ENCODE results near the gene UST.
A peak's percentile ranks its signal among the peaks of the same experiment; 100 is the strongest.

UST gene

DNA sequence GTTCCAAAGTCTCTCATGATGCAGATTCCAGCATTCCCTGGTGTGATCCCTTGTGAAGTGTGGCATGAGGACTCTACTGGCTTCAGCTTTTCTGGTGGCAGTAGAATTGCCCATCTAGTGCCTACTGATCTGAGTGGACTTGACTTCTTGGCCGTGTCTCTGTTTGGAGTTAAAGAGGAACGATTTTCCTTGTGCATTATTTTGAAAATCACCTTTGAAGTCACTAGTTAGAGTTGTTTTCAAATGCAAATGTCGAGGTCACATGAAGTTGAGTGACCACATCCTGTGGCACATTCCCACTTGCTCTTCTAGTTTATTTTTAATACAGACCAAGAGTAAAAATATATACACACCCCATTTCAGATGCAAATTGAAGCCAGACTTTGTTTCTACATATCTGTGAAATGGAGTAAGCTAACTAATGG is 300.0 kb downstream of the UST start:
- no peak for FAIRE-seq

DNA sequence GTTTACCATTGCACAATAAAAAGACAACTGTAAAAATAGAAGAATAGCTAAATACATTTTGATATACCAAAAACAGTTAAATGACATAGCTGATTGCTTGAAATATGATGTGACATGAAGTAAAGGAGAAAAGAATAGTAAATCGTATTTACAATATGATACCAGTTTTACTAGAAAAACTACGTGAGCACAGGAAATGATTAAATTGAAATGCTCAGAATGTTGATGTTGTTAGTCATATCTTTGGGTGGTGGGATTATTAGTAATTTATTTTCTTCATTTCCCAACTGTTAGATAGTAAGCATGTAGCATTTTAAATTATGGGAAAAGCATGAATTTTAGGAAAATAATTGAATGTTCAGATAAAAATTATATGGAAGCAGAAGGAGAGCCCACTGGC is 302.4 kb downstream of the UST start:
- FAIRE-seq: no peak

DNA sequence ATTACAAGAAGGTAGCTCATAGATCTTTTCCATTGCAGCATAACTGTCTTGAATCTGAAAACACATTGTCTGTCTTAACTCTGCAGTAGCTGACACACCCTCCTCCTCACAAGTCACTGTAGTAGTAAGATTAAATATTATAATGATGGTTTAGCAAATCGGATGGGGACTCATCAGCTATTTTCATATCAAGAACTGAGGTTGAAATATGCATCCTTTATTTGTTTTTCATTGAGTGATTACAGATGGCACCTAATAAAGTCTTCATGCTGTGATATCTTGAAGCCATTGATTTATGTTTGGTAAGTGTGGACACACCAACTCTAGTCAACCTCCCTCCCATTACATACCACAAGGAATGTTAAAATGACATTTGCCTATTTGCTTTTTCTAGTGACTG is 303.3 kb downstream of the UST start:
- no peak for FAIRE-seq

DNA sequence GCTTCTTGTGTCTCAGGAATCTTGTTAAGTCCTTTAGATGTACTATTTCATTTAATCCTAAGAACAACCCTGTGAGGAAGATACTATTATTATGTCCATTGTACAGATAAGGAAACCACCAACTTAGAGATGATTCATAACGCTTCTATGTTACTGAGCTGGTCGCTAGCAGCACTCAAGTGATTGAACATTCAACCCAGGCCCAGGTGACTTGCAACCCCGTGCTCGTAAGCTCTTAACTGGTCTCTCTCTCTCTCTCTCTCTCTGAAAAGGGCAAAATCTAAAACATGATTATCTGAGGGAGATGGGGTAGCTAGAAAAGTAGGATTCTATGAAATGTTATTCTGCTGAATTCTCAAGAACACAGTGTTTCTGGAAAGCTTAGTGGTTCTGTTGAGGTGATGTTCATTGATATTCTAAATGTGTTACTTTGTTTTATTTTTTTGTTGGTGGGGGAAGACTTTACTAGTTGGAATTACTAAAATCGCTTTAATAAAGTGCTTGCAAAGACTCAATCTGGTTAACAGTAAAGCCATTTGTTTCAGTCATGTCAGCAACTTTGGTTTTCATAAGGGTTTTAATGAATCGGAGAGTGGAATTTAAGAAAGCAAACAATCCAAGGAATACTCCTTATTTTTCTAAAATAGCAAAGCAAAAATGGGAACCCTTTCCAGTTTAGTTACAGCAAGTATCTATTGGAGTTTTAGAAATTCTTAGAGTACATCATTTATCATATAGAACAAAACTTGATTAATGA is 305.7 kb downstream of the UST start:
- peak; percentile 48 for FAIRE-seq

DNA sequence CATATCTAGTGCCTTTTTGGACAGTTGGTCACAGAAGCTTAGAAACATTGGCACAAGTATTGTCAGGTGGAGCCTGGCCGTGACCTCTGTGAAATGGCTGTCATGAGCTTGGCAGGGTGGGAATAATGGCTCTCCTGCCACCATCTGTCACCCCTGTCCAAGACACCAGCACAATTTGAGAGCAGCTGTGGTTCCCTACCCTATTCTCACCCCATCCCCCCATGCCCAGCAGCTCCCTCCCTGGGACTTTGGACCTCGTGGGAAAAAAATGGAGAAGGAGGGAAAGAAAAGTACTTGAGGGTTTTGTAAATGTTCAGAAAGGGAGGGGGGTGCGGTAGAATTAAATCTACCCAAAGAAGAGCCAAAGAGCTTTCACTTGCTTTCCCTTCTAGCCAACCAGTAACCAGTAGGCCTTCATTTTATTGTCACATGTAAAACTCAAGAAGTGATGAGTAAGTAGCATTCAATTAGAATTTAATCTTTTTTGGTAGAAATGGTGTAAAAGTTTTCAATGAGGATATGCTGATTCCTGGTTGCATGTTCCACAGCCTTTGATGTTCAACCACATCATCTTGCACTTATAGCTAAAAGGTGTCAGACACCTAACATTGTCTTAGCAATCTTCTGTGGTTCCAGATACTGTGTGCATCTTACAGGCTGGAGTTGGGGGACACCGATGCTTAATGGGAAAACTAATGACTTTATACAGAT is 307.2 kb downstream of the UST start:
- FAIRE-seq: no peak

DNA sequence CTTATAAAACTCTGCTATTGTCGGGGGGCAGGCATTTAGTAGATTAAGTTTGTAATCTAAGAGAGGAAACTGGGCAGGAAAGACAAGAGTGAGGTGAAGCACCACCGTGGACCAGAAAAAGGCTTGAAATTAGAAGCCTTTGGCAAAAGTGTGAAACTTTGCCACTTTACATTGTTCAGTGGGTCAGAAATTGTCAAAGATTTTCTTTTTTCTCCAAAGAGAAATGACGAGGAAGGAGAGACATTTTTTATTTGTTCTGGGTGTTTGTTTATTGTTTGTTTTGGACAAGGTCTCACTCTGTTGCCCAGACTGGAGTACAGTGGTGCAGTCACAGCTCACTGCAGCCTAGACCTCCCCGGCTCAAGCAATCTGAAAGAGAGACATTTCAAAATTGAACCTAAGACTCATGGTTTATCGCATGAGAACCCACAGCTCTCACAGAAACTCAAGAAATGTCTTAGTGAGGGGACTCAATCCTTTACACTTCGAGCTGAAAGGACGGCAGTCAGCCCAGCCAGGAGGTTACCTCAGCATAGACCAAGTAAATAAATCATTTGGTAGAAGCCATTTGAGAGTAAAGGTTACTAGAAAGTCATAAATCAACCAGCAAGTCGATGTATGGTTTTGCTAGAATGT is 307.8 kb downstream of the UST start:
- no peak for FAIRE-seq

DNA sequence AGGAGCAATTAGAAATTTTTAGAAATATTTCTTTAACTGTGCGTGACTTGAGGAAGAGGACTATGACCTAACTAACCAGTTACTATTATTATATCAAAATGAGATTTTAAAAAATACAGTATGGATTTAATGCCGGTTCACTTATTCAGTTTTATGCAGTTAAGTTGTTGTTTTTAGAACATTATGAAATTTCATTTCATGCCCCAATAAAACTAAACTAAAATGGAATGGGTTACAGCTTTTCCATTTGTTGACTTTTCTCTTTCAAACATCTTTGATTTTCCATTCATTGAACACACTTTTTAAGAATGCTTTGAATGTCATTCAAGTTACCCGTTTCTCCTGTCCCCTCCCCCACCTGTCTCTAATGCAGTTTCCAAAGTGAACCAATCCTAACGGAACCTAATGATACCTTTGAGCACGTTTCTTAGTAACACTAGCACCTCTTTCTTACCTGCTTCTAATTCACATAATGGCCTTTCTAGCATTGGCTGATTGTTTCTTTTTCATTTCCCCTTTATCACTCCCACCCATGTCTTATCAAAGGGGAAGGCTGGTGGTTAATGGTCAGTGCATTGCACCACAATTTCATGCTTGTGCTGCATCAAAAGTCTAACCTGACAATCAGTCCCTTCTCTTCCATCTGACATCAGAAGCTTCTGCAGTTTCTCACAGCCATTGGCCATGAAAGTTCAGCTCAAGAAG is 308.5 kb downstream of the UST start:
- FAIRE-seq: no peak

DNA sequence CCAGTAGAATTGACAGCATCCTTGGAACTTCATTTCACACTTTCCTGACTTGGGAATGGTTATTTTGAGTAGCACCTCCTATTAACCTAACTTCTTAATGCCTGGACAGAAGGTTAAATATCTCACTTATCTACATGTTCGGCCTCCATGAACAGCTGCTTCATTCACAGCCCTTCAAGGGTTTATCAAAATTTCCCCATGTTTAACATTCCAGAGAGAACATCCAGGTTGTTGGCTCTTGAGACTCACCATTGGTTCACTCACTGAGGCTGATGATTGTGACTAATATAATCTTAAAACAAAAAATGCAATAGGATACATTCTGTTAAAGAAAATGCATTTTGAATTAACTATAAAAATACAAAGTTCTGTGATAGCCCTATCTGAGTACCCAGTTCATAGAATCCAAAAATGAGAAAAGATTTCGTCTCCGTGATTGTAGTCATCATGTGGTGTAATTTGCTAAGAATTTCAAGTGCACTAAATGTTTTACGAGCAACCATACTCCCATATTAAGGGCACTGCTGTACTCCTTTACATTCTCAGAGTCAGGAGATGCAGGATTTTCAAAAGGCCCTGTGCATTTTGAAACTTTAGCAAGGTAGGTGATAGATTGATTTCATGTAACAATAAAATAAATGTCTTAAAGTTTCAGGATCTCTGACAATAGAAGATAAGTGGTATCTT is 310.1 kb downstream of the UST start:
- no peak for FAIRE-seq

DNA sequence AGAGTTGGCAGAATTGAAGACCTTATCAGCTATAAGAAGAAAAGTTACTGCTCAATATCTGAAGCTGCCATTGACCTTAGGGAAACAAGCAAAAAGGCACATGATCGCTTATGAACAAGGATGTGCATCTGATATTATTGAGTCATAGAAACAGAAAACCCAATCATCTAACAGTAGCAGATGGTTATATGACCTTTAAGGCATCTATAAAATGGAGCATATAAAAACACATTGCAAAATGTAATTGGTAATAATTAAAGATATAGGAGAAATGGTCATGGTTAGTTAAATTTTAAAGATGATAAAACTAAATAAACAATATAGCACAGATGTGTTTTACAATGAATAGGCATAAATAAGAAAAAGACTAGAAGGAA is 310.6 kb downstream of the UST start:
- FAIRE-seq: no peak

DNA sequence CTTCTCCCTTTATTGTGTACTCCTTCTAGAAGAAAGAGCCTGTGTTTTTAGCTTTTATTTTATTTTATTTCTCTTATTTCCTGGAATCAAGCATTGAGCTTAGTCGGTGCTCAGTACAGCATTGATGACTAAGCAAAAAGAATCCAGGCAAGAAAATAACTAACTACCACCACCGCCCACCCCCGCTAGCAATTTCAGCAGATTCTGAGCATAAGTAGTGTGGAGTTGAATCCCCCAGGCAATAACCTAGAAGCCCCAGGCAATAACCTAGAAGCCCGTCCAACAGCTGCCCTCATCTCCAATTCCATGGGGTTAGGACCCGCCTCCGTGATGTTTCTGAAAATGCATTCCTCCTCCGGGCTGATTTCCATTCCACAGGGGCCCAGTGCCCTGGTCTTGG is 312.7 kb downstream of the UST start:
- FAIRE-seq: no peak

DNA sequence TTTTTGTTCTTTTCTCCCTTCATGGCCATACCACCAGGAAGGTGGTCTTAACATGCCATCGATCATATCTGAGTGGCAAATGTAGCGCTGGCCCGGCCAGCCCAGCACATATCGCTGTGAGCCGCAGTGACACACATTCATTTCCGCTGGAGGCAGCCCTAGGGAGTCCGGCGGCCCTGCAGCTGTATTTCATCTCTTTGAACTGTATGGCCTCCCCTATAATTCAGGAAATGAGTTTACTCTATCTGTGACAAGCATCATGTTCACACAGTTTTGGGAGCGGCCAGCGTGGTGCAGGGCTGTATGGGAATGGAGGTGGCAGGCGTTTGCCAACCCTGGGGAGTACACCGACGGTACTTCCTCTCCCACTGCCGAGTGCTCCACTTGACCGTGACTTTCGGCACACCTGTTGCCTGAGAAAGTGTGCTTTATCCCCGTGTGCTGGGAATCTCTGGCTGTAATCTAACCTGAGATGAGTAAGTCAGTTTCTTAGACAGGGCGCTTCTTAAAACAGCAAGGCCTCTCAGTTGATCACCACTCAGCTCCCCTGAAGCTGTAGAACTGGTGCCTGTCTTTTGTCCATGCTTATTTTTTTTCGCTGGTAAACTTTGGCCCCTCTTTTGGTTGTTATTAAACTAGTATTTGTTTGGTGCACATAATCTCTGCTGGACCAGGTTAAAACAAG is 313.6 kb downstream of the UST start:
- no peak for FAIRE-seq

DNA sequence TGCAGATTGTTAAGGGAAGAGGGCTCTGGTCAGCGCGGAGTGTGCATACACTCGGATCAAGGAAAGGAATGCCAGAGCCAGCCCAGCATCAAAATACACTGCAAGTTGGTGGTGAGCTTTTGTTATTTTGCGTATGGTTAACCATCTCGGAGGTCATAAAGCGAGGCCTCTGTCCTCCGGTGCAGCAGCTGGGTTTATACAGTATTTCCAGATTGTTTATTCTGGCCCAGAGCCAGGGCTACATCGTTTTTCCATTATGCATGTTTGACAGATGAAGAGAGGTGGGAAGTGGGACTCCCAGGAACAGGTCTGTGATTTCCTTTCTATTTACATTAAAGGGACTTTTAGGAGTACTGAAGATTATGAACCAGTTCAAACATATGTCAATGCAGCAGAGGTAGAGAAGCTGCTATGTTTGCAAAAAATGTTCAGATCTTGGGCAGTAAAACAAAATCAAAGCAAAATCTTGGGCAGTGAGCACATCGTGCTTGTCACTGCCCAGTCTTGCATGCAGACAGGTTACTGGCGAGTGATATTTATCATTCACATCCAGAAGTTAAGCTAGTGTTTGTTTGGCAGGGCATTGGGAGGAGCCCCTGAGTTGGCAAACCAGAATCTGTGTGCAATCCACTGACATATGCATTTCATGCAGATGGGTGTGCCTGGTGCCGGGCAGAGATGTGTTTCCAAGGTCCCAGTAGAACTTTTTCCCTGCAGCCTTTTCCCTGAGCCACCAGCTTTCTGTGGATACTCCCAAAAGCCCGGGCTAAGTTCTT is 314.3 kb downstream of the UST start:
- FAIRE-seq: no peak

DNA sequence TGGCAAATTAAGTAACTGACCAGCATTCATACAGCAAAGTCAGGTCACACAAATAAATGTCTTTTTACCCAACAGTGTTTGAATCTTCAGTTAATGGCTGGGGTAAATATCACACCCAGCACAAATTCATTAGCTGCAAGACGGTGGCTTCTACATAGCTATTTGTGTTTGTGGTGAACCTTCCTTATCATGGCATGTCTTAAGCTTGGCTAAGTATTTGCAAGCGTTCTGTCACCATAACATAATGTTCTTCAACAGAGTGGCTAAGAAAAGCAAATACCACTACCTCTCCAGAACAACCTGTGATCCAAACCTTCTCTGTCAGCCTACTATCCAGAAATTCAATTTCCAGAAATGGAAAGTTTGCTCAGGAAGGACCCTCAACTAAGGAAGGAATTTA is 315.1 kb downstream of the UST start:
- FAIRE-seq: no peak

DNA sequence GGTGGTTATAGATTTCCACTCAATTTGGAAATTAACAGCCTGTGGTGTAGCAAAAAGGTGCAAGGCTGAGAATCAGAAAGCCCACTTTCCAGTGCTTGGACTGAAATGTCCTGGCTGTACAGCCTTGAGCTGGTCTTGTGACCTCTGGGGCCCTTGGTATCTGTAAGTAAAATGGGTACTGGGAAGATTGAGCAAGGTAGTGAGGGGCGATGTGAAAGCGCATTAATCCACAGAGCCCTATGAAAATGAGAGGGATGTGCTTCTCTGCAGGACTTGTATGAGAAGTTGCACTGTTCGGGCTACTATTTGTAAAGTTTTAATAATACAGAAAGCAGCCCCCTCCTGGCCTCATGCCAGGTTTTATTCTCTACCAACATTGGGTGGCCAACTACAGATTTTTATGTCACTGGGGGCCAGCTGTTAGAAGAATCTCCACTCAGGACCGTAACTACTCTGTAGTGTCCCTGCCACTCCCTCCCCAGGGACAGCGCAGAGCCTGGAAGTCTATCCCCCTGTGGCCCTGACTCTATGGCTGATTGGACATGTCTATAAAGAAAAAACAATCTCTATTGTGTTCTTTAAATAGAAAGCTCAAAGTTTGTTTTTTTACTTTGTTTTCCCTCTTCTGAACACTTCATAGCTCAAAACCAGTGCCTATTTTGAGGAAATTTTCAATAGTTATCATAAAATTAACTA is 316.0 kb downstream of the UST start:
- FAIRE-seq: no peak

DNA sequence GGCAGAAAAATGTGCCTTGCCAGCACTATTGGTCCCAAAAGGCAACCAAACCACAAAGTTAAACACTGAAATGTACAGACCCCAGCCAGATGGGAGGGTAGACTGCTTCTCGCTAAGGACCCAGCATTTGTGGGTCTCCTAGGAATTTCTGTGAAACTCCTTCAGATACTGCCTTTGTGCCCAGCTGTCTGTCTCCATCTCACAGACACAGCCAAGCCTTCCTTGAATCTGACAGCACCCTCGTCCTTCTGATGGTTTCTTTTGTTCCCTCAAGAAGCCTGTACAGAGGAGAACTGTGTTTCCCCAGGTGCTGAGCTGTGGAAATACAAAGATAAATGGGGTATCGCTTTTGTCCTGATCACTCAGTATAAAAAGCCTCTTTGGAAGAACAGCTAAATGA is 316.6 kb downstream of the UST start:
- FAIRE-seq: no peak

DNA sequence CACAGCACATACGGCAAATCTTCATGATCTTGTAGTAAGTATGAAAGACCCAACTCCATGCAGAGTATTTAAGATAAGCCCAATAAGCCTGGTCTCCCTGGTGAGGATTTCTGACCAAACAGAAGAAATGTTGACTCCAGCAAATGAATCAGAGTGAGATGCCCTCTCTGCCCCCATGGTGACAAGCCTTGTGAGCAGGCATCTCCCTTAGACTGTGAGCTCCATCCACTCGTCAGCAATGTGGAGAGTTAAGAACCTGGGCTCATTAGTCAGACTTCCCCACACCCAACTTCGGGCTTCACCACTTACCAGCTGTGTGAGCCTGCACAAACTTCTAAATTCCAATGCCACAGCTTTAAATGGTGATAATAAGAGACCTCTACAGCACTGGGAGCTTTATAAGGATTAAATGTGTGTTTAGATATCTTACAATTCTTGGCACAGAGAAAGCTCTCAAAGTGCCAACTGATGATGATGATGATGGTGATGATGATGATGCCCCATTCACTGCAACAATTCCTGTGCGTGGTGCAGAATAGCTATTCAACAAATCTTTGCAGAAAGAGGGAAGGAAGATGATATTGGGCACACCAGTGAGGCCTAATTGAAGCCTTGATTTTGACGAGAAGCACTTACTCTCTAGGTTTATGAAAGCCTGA is 317.3 kb downstream of the UST start:
- no peak for FAIRE-seq

DNA sequence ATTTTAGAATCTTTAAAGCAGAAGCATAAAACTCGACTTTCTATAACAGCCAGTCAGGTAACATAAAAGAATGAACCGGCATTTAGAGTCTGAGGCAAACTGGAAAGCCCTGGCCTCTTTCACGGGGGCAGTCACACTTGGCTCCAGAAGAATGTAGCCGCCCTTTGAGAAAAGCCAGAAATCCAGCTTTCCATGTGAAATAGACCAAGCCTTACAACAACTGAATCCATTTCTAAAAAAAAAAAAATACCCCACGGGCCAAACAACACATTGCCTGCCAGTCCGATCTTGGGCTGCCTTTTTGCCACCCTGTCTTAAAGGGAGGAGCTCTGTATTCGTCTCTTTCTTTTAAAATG is 317.8 kb downstream of the UST start:
- FAIRE-seq: no peak

DNA sequence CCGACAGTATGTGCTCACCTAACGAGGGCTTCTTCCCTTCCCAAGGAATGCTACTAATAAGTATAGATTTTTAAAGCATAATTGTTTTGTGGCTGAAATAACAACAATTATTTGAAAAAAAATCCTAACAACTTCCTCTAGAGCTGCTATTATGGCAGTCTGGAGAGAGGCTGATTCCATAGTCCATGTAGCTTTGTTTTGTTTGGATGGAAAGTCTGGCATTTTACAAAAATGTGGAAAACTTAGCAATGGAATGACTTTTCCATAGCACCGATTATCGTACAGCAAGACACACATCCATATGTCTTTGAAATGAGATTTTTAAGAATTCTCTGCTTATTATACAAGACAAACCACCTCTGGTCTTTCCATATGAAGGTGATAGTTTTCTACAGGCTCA is 318.3 kb downstream of the UST start:
- no peak for FAIRE-seq

DNA sequence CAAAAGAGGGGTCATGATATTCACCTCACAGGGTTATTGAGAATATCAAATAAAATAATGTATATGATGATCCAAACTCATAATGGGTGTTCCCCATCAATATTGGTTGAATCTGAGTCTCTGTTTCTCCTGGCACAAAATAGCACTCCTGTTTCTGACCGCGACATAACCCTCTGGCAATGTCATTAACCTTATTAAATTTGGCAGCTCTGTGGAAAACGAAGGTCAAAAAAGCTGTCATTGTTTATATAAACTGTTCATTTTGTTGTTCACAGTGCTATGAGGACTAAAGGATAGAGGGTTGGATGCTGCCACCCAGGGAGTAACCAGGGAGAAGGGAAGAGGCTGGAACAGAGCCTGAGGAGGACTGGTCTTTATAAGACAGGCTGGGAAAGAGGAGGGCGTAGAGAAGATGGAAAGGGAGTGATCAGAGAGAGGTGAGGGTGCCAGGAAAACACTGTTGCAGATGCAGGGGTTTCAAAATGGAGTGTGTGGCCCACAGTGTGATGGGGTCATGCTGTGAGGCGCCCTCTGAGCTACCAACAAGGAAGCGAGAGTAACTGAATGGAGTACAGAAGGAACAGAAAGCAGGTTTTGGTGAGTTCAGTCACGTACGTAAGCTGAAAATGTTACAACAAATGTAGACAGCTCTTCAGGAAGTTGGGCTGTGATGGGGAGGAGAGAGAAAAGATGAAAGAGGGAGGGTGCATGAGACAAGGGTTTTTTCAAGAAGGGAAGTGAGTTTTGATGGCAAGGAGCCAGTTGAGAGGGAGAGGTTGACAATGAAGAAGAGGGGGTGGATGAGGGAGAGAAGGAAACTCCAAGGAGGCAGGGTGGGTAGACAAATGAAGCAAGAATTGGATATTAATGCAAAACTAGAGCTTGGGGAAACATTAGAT is 319.1 kb downstream of the UST start:
- no peak for FAIRE-seq
